Measurements from ENCODE around the gene ASIC4.

Gene ASIC4

GRCh38 chr2:219496825-219497494, 17.3 kb upstream of the ASIC4 start:
- POLR2A ChIA-PET = interaction anchor here (1.6 to 1.9 kb wide), 2 partner anchors 20 to 109 kb away, joined by 5 to 6 read pairs; partner anchors contain the start of gene DNPEP
- CTCF ChIA-PET = interaction anchor here (0.7 to 18.5 kb wide), 18 partner anchors 11 to 146 kb away, joined by 3 to 325 read pairs (median 11); partner anchors contain the start of genes CHPF and TMEM198
- DNase-seq (ENCODE audit: extremely low spot score) = no peak
- TF ChIP-seq CTCF (IDR thresholded peaks at IDR 0.05; ENCODE audit: control extremely low read depth, extremely low read depth, low read depth, missing control alignments) = no peak

- POLR2A ChIA-PET = interaction anchor here (0.5 to 1.9 kb wide), 4 partner anchors 12 to 300 kb away, joined by 3 to 6 read pairs (median 6); partner anchors contain the start of gene DNPEP
- DNase-seq (ENCODE audit: extremely low spot score) = peak; percentile 80
- CTCF ChIA-PET = interaction anchor here (0.7 to 18.5 kb wide), 15 partner anchors 11 to 203 kb away, joined by 3 to 325 read pairs (median 7); no protein-coding TSS in a partner anchor
- TF ChIP-seq CTCF (IDR thresholded peaks at IDR 0.05; ENCODE audit: control extremely low read depth, extremely low read depth, low read depth, missing control alignments) = no peak
Observed at GRCh38 chr2:219497495-219498279, 16.6 kb upstream of the ASIC4 start.

- POLR2A ChIA-PET = interaction anchor here (0.5 to 1.9 kb wide), 5 partner anchors 12 to 301 kb away, joined by 3 to 6 read pairs (median 5); partner anchors contain the start of gene DNPEP
- TF ChIP-seq CTCF (IDR thresholded peaks at IDR 0.05; ENCODE audit: control extremely low read depth, extremely low read depth, low read depth, missing control alignments) = no peak
- DNase-seq (ENCODE audit: extremely low spot score) = peak; percentile 98
- CTCF ChIA-PET = interaction anchor here (0.7 to 18.5 kb wide), 19 partner anchors 11 to 204 kb away, joined by 3 to 325 read pairs (median 6); partner anchors contain the start of gene DNPEP
Observed at GRCh38 chr2:219498280-219499057, 15.8 kb upstream of the ASIC4 start, which contains the start of gene GMPPA. TSS of gene GMPPA (plus strand) at chr2:219498891. CDS start at chr2:219499976, 1,085 bp downstream.

GRCh38 chr2:219499058-219499307, 15.3 kb upstream of the ASIC4 start:
- DNase-seq (ENCODE audit: extremely low spot score) = no peak
- ChIA-PET POLR2A (interaction anchor here (1.2 to 1.9 kb wide), 3 partner anchors 11 to 111 kb away, joined by 3 to 6 read pairs (median 5); partner anchors contain the start of gene DNPEP), CTCF (interaction anchor here (0.7 to 18.5 kb wide), 14 partner anchors 11 to 204 kb away, joined by 3 to 325 read pairs (median 6); partner anchors contain the start of genes ASIC4 and DNPEP)
- no peak for TF ChIP-seq CTCF (IDR thresholded peaks at IDR 0.05; ENCODE audit: control extremely low read depth, extremely low read depth, low read depth, missing control alignments)

- no peak for DNase-seq (ENCODE audit: extremely low spot score)
- POLR2A ChIA-PET = interaction anchor here (1.1 kb wide), 1 partner anchor 10 kb away, joined by 3 read pairs; no protein-coding TSS in a partner anchor
- CTCF ChIA-PET = interaction anchor here (1.0 to 18.5 kb wide), 13 partner anchors 8 to 205 kb away, joined by 3 to 325 read pairs (median 6); partner anchors contain the start of gene ASIC4
- TF ChIP-seq CTCF (IDR thresholded peaks at IDR 0.05; ENCODE audit: control extremely low read depth, extremely low read depth, low read depth, missing control alignments) = no peak
Observed at GRCh38 chr2:219499555-219499954, 14.7 kb upstream of the ASIC4 start.
